Pulmonary artery endothelial cell (primary cell): ENCODE results near the gene SDHD. TPM values are rescaled to one million over a fixed set of nuclear protein-coding genes. Genes with fewer than 3 reads are reported as not detected.

Experiments
- DNase-seq: peaks from one replicate; pipeline ENCODE4 v3.0.0-alpha.2; 2011; ENCODE audit warnings: low read depth, low spot score
- total RNA-seq: library from RNA; depleted of rRNA; stranded (reverse); fragments of >200 nt; gene quantifications from 2 replicates; pipeline ENCODE4 v1.2.3, GENCODE V29; 2014

Gene SDHD
- total RNA-seq, 1 donor from 2014 or later = 164 TPM

GRCh38 chr11:112100462-112100861 lies 13.8 kb downstream of the SDHD start:
- DNase-seq = no peak

DNA sequence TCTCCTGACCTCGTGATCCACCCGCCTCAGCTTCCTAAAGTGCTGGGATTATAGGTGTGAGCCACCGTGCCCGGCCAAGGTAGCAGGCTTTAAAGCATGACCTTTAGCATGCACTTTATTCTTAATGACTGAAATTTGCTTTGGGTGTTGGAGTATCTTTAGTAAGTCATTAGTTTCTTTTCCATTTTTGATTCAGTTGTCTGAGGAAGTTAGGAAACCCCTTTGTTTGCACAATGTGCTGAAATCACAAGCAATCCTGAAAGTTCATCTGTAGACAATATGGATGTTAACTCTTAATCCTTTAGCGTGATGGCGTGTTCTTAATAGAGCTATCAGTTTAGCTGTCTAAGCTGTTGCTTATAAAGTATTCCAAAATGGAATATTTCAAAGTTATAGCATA lies 16.8 kb downstream of the SDHD start:
- no peak for DNase-seq

GRCh38 chr11:112106070-112106469 lies 19.4 kb downstream of the SDHD start:
- no peak for DNase-seq

DNA sequence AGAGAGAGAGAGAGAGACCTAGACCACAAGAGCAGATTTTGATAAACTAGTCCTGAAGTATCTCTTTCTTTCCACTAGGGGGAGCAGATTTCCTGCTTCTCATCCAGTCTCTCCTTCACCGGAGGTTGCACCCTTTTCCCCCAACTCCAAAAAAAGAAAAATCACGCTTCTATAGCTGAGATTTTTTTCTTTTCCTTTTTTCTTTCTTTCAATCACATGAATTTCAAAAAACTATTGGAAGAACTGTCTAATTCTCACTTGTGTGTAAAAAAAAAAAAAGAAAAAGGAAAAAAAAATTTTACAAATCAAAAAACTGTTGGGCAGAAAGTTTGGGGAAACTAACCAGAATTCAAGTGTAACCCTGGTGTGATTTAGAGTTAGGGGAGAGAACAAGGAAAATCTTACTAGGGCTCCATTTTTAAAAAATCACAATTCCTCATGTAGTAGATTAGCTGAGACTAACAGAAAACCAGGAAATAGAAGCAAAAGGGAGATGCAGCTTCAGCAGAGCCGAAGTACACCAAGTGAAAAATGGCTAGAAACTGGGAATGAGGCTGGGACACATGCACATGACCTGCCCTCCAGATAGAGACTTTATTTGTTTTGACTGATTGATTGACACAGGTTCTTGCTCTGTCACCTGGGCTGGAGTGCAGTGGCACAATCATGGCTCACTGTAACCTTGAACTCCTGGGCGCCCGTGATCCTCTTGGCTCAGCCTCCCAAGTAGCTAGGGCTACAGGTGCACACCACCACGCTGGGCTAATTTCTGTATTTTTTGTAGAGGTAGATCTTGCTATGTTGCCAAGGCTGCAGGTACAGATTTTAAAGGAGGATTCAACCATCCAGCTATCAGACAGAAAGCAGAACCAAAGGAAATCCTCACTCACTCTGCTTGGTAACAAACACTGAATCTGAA lies 27.1 kb downstream of the SDHD start:
- DNase-seq = no peak

DNA sequence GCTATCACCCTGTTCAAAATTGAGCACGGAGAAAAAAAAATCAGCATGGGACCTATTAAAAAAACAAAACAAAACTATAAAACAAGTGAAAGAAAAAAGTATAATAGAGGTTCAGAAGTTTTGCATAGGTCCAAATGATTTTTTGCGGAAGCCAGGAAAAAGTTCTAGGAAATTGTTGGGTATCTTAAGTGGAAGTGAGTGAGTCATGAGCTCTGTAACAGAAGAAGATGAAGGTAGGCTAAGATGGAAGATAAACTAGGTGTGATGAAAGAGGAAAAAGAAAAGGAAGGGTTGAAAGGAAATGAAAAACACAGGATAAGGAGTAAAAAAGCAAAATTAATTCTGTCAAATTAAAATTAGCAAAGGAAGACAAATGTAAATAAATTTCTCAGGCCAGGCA lies 27.8 kb downstream of the SDHD start:
- no peak for DNase-seq

DNA sequence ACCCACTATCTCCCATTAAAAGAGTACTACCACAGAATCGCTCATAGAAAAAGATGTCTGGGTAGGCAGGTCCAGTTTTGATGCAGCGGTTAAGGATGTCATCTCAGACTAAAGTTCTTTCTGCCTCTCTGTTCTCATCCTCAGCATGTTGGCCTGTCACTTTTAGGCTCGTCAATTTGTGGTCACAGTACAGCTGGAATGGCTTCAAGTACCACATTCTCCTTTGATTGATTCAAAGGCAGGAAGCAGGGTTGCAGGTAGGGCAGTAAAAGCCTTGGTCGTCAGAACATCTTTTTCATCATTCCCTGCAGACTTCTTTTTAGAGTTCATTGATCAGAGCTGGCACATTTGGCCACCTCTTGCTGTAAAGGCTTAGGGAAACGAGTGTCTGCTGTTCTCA lies 28.7 kb downstream of the SDHD start:
- DNase-seq = no peak

GRCh38 chr11:112118176-112118575 lies 31.5 kb downstream of the SDHD start:
- DNase-seq = no peak

- no peak for DNase-seq
Measured at GRCh38 chr11:112121981-112122615, 35.4 kb downstream of the SDHD start.

- DNase-seq = no peak
Measured at GRCh38 chr11:112123129-112123528, 36.5 kb downstream of the SDHD start.

GRCh38 chr11:112127056-112127455 lies 40.4 kb downstream of the SDHD start:
- no peak for DNase-seq

DNA sequence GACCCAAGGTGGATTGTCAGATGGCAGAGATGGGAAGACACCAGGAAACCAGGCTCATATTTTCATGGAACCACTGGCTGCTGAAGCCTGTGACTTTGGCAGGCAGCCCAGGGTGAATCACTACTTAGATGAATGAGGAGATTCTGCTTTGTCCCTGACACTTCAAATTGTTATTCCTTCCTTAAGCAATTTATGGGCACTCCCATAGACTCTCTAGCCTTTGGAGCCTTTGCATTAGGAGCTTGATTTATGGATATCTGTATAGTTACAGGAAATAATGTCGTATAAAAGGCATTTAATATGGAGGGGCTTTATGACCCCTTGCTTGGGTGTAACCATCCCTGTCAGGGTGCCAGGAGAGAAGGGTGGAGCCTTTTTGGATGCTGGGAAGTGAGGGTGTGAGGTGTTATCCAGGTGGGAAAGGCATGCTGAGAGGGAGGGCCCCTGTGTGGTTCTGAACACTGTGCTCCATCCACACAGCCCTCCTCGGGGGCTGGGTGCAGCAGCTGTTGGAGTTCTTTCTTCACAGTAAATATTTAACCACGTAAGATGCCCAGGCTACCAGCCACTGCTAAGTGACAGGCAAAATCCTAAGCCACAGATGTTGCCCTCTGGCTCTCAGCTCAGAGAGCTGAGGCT lies 41.9 kb downstream of the SDHD start:
- peak; percentile 17 for DNase-seq

GRCh38 chr11:112129656-112130055 lies 43.0 kb downstream of the SDHD start:
- no peak for DNase-seq

DNA sequence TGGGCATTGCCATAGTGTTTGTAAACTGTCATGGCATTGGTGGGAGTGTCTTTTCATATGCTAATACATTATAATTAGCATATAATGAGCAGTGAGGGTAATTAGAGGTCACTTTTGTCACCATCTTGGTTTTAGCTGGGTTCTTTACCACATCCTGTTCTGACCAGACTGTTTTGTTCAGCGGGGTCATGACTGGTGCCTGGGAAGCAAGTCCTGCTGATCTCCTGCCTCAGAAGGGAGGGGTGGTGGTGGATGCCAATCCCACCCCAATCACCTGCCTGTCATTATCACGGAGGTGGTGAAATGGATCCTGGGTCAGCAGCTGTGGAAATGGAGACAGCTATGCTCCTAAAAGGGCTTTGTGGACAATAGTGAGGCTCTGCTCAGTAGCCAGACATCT lies 46.1 kb downstream of the SDHD start:
- DNase-seq = no peak

- no peak for DNase-seq
Measured at GRCh38 chr11:112134473-112134872, 47.8 kb downstream of the SDHD start.

DNA sequence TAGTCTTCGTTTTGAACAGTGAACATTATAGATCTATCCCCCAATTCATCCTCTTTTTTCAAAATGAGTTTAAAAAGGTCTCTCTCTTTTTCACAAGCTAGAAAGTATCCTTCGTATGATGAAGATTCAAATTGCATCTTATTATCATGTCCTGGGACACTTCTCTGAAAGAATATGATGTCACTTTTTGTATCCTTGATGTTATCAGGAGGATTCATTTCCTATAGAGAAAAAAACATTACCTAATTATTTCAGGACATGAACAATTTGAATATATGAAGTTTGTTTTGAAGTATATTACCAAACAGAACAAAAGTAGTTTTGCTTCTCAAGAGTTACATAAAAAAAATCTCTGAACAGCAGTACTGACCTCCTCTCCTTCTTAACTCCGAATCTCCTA lies 56.9 kb downstream of the SDHD start:
- DNase-seq = no peak

Other genes starting within 250 kb of the SDHD start
- gene ALG9, start 215.3 kb upstream of the SDHD start, total RNA-seq = 23.3 and 33.6 TPM in 2 replicates
- 2.9 and 4.4 TPM in 2 replicates for gene FDXACB1, start 207.7 kb upstream of the SDHD start, total RNA-seq
- 3.5 and 5.7 TPM in 2 replicates for gene CFAP68, start 207.3 kb upstream of the SDHD start, total RNA-seq
- gene CRYAB, start 175.1 kb upstream of the SDHD start, total RNA-seq = 0.33 and 2.7 TPM in 2 replicates
- not detected in 2 replicates for gene HSPB2, start 174.1 kb upstream of the SDHD start, total RNA-seq
- 0.20 TPM in 1 of 2 replicates, not detected in the other for gene C11orf52, start 168.0 kb upstream of the SDHD start, total RNA-seq
- 27.4 and 33.9 TPM in 2 replicates for gene DIXDC1, start 149.5 kb upstream of the SDHD start, total RNA-seq
- gene DLAT, start 61.5 kb upstream of the SDHD start, total RNA-seq = 37.9 and 52.5 TPM in 2 replicates
- gene PIH1D2, start 12.9 kb upstream of the SDHD start, total RNA-seq = 0.56 and 1.3 TPM in 2 replicates
- 19.5 and 20.4 TPM in 2 replicates for gene NKAPD1, start 12.6 kb upstream of the SDHD start, total RNA-seq
- 69.8 and 101 TPM in 2 replicates for gene TIMM8B, start 117 bp upstream of the SDHD start, total RNA-seq
- 0.99 and 1.7 TPM in 2 replicates for gene IL18, start 77.2 kb downstream of the SDHD start, total RNA-seq
- gene TEX12, start 80.5 kb downstream of the SDHD start, total RNA-seq = not detected in 2 replicates
- 0.33 and 1.8 TPM in 2 replicates for gene BCO2, start 88.6 kb downstream of the SDHD start, total RNA-seq
- gene PTS, start 139.6 kb downstream of the SDHD start, total RNA-seq = 26.5 and 39.1 TPM in 2 replicates
- not detected in 2 replicates for gene PLET1, start 174.0 kb downstream of the SDHD start, total RNA-seq